Endothelial cell of umbilical vein (primary cell): ENCODE results near the gene PLA2R1. TPM values are rescaled to one million over a fixed set of nuclear protein-coding genes. Genes with fewer than 3 reads are reported as not detected.

ENCODE experiments used
- BruUV-seq: library from RNA; stranded (reverse); fragments of 400-500 nt; replicated peaks from 2 replicates; lab custom pipeline; 2021; lab: Mats Ljungman, UMichigan
- CTCF ChIA-PET: fragments of 300-600, 350-600 bp; sonication (Branson Sonifier 250); formaldehyde crosslinking; loops from one replicate; lab custom pipeline; 2021; ENCODE audit warnings: antibody characterized with exemption, inconsistent platforms; lab: Charles Lee
- POLR2A ChIA-PET: fragments of 300-600, 350-600 bp; sonication (Branson Sonifier 250); formaldehyde crosslinking; loops from one replicate; lab custom pipeline; 2021; ENCODE audit warnings: antibody characterized with exemption, inconsistent platforms; lab: Charles Lee
- DNase-seq: peaks from one replicate; pipeline ENCODE4 v3.0.0-alpha.2; 2011; ENCODE audit warnings: low read depth, low spot score
- FAIRE-seq: peaks from 2 replicates; lab custom pipeline; 2011; peaks lifted over from hg19 to GRCh38; lab: Jason Lieb, UNC
- H2AFZ ChIP-seq: 2 replicates; pipeline ENCODE4 v1.6.0; 2012; ENCODE audit warnings: low read depth, low read length, control low read depth, inconsistent platforms
- H3K27ac ChIP-seq: 2 replicates; pipeline ENCODE4 v1.5.1; 2011; ENCODE audit warnings: low read depth, mild to moderate bottlenecking, control low read depth, low read length, moderate library complexity; ENCODE audit not compliant: insufficient read depth
- H3K27me3 ChIP-seq, 2 experiments: 2 replicates each; pipeline versions ENCODE4 v1.6.0 to v1.6.1; 2011; ENCODE audit warnings: low read length in 2 of 2, mixed read lengths in 1 of 2; ENCODE audit not compliant: control insufficient read depth in 2 of 2, insufficient read depth in 2 of 2
- H3K36me3 ChIP-seq, 2 experiments: 2 replicates in 1 of 2; 3 replicates in 1 of 2; pipeline ENCODE4 v1.5.1; 2011; ENCODE audit warnings: low read length in 2 of 2, mild to moderate bottlenecking in 1 of 2, moderate library complexity in 1 of 2; ENCODE audit not compliant: control insufficient read depth in 2 of 2, insufficient read depth in 2 of 2; ENCODE audit errors: extremely low read depth in 1 of 2
- H3K4me1 ChIP-seq: 3 replicates; pipeline ENCODE4 v1.5.1; 2011; ENCODE audit warnings: mild to moderate bottlenecking, low read length; ENCODE audit not compliant: control insufficient read depth, insufficient read depth; ENCODE audit errors: extremely low read depth
- H3K4me2 ChIP-seq: 2 replicates; pipeline ENCODE4 v1.6.1; 2011; ENCODE audit warnings: low read length, control low read depth, mixed read lengths; ENCODE audit not compliant: insufficient read depth
- H3K4me3 ChIP-seq, 3 experiments: fragments of 200-600 bp in 1 of 3; sonication (generic), shearing (Covaris generic) in 1 of 3; replicated peaks in 1 of 3; 2 replicates each; pipeline ENCODE4 v1.5.1; 2011 to 2016; ENCODE audit warnings: control low read depth in 3 of 3, low read length in 3 of 3, mild to moderate bottlenecking in 2 of 3, inconsistent platforms in 1 of 3, low read depth in 1 of 3, moderate library complexity in 1 of 3; ENCODE audit not compliant: insufficient read depth in 1 of 3
- H3K79me2 ChIP-seq: 2 replicates; pipeline ENCODE4 v1.6.0; 2012; ENCODE audit warnings: low read length, inconsistent platforms; ENCODE audit not compliant: control insufficient read depth, insufficient read depth
- H3K9ac ChIP-seq: replicated peaks from 2 replicates; pipeline ENCODE3; 2011; ENCODE audit warnings: low read length, control low read depth; ENCODE audit not compliant: insufficient read depth; ENCODE audit errors: extremely low read depth
- H3K9me1 ChIP-seq: replicated peaks from 3 replicates; pipeline ENCODE4 v1.6.0; 2011; ENCODE audit warnings: mild to moderate bottlenecking, low read length; ENCODE audit not compliant: control insufficient read depth, insufficient read depth; ENCODE audit errors: extremely low read depth
- H3K9me3 ChIP-seq: replicated peaks from 2 replicates; pipeline ENCODE4 v1.5.1; 2012; ENCODE audit warnings: low read length, inconsistent platforms; ENCODE audit not compliant: control insufficient read depth, insufficient read depth
- H4K20me1 ChIP-seq: replicated peaks from 2 replicates; pipeline ENCODE3; 2011; ENCODE audit warnings: mild to moderate bottlenecking, low read length; ENCODE audit not compliant: control insufficient read depth, insufficient read depth; ENCODE audit errors: extremely low read depth
- EZH2 ChIP-seq: IDR thresholded peaks from 2 replicates; pipeline ENCODE4 v1.6.1; 2012; ENCODE audit warnings: borderline replicate concordance, low read depth, mild to moderate bottlenecking, moderate library complexity, low read length, inconsistent platforms; ENCODE audit not compliant: severe bottlenecking
- FOS ChIP-seq: IDR thresholded peaks from 2 replicates; pipeline ENCODE4 v1.6.1; 2011; ENCODE audit warnings: mild to moderate bottlenecking, low read length, moderate library complexity, borderline replicate concordance; ENCODE audit not compliant: insufficient read depth
- GATA2 ChIP-seq: IDR thresholded peaks from 2 replicates; pipeline ENCODE4 v1.7.0; 2011; ENCODE audit warnings: low read depth, mild to moderate bottlenecking, moderate library complexity, mixed read lengths, low read length; ENCODE audit not compliant: insufficient read length, insufficient read depth
- JUN ChIP-seq: IDR thresholded peaks from 2 replicates; pipeline ENCODE4 v1.6.1; 2011; ENCODE audit warnings: borderline replicate concordance, low read depth; ENCODE audit not compliant: insufficient read length, insufficient read depth
- MYC ChIP-seq: IDR thresholded peaks from one replicate; pipeline ENCODE4 v1.6.1; 2011; ENCODE audit warnings: mild to moderate bottlenecking, low read depth, low read length
- POLR2A ChIP-seq: IDR thresholded peaks from 2 replicates; pipeline ENCODE4 v1.6.1; 2012; ENCODE audit warnings: low read depth, mild to moderate bottlenecking, control low read depth, low read length
- POLR2AphosphoS5 ChIP-seq: IDR thresholded peaks from 2 replicates; pipeline ENCODE4 v1.6.1; 2012; ENCODE audit warnings: low read depth, mild to moderate bottlenecking, control low read depth, low read length, moderate library complexity; ENCODE audit not compliant: insufficient read depth
- dilution Hi-C: fragments of 300-500 bp; cut with MboI; formaldehyde crosslinking; loops from one replicate; pipeline ENCODE4 v1.15.0; 2019; ENCODE audit warnings: low sequenced_read_pairs; ENCODE audit not compliant: extremely low pct_ligation_motif_present
- intact Hi-C: fragments of 100-400 bp; cut with micrococcal nuclease; formaldehyde crosslinking; loops from one replicate; pipeline ENCODE4 v1.10.0; 2022
- polyA plus RNA-seq, 4 experiments: library from polyadenylated mRNA; depleted of rRNA in 3 of 4; stranded (reverse) in 3 of 4; unstranded in 1 of 4; fragments of >200 nt; gene quantifications; 2 replicates each; pipeline versions ENCODE4 v1.2.1 to v1.2.3, GENCODE V29; 2011 to 2012; ENCODE audit warnings: missing spikeins in 1 of 4
- total RNA-seq: library from RNA; stranded (reverse); gene quantifications from 2 replicates; pipeline ENCODE4 v1.2.3, GENCODE V29; 2021
- TF ChIP-seq, protein P1 (sequence below), 2 donors: IDR thresholded peaks; 1 replicate in 1 of 2; 2 replicates in 1 of 2; pipeline ENCODE4 v1.5.1; 2011; ENCODE audit warnings: low read length in 2 of 2, mild to moderate bottlenecking in 2 of 2, moderate library complexity in 2 of 2, control low read depth in 1 of 2, inconsistent platforms in 1 of 2, low read depth in 1 of 2; ENCODE audit not compliant: insufficient read depth in 1 of 2; ENCODE audit errors: extremely low read depth in 1 of 2
- TF ChIP-seq, protein P2 (sequence below): IDR thresholded peaks from 2 replicates; pipeline ENCODE4 v1.6.1; 2011; ENCODE audit not compliant: insufficient read depth, insufficient read length

The PLA2R1 gene
- total and polyA plus RNA-seq, 2 donors (not counting 3 experiments of a cell fraction or from before 2014, with no cell fraction given) = 6.9 to 14.4 TPM

DNA sequence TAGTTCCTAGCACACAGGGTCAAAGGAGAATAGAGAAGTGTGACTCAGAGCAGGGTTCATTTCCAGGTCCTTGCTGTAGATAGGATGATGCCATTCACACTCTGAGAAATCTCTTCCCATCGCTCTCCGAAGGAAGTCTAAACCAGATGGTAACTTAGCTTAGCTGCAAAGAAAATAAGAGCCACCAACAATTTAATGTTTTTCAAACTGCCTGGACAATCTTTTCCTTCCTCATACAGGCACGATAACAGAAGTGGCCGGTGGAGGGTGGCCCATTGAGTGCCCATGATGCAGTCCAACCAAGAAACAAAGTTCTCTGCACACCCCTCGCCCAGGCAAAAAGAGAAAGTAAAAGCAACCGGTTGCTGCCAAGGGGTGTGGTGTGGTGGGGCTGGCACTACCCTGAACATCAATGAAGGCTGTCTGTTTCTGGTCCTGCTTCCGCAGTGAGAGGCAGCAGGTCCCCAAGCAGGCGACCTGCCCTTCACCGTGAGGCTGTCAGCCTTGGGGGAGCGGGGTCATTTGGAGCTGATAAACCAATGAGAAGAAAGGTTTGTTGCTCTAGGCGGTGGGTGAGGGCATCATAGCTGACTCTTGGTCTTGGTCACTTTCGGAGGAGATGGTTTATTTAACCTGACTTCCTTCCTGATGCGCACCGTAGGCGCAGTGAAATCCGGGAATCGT, 158.8 kb downstream of the PLA2R1 start:
- intact Hi-C loops = loop anchor here (1.0 to 5.0 kb wide), 2 partner anchors 43 to 64 kb away; no protein-coding TSS in a partner anchor

More for the DNA sequence above, 158.8 kb downstream of the PLA2R1 start:
- Histone ChIP-seq H3K4me2 (peak overlapping the region; percentile 87), H3K4me3 (peak overlapping the region; percentile 28 to 71 (median 53)), H4K20me1 (no peaks in the 10 kb centered on the region), H2AFZ (peak overlapping the region; percentile 84), H3K36me3 (no peaks in the 10 kb centered on the region), H3K9ac (peak overlapping the region; percentile 44), H3K9me1 (no peaks in the 10 kb centered on the region), H3K27me3 (no peaks in the 10 kb centered on the region), H3K4me1 (peaks cover 22% of the 10 kb centered on the region), H3K27ac (peak overlapping the region; percentile 68), H3K79me2 (no peaks in the 10 kb centered on the region), H3K9me3 (no peaks in the 10 kb centered on the region)
- ChIA-PET CTCF (interaction anchor here (0.6 to 1.9 kb wide), 5 partner anchors 8 to 107 kb away, joined by 3 to 9 read pairs (median 4); no protein-coding TSS in a partner anchor), POLR2A (no interaction called here)
- BruUV-seq = no TSS peak
- FAIRE-seq (peak; percentile 88), DNase-seq (peak; percentile 77)
- TF ChIP-seq EZH2 (no peak), MYC (no peak), FOS (peak; percentile 87), POLR2A (no peak), POLR2AphosphoS5 (peak; percentile 67), JUN (peak; percentile 71), GATA2 (peak; percentile 93)
- TF ChIP-seq, protein P1, sequence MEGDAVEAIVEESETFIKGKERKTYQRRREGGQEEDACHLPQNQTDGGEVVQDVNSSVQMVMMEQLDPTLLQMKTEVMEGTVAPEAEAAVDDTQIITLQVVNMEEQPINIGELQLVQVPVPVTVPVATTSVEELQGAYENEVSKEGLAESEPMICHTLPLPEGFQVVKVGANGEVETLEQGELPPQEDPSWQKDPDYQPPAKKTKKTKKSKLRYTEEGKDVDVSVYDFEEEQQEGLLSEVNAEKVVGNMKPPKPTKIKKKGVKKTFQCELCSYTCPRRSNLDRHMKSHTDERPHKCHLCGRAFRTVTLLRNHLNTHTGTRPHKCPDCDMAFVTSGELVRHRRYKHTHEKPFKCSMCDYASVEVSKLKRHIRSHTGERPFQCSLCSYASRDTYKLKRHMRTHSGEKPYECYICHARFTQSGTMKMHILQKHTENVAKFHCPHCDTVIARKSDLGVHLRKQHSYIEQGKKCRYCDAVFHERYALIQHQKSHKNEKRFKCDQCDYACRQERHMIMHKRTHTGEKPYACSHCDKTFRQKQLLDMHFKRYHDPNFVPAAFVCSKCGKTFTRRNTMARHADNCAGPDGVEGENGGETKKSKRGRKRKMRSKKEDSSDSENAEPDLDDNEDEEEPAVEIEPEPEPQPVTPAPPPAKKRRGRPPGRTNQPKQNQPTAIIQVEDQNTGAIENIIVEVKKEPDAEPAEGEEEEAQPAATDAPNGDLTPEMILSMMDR (IDR thresholded peaks at IDR 0.05; ENCODE audit: extremely low read depth in 1 of 2, insufficient read depth in 1 of 2, low read depth in 1 of 2, low read length in 2 of 2) = no peak
- TF ChIP-seq, protein P2, sequence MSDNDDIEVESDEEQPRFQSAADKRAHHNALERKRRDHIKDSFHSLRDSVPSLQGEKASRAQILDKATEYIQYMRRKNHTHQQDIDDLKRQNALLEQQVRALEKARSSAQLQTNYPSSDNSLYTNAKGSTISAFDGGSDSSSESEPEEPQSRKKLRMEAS = no peak
- dilution Hi-C loops = no loop called here
